K562 (cell line): ENCODE measurements around the gene CCDC85C. TPM values are rescaled to one million over a fixed set of nuclear protein-coding genes. Genes with fewer than 3 reads are reported as not detected.

Source experiments
- ESRRB ChIP-seq: fragments of 250-450 bp; sonication (Bioruptor Pico); IDR thresholded peaks from 2 replicates; pipeline ENCODE4 v1.5.0; 2020; ENCODE audit warnings: mild to moderate bottlenecking, moderate library complexity, borderline replicate concordance
- ETV5 ChIP-seq: sonication (generic); formaldehyde crosslinking; IDR thresholded peaks from 2 replicates; pipeline ENCODE4 v1.4.0; 2020; ENCODE audit warnings: low read depth, mild to moderate bottlenecking, missing genetic modification reagents
- HNRNPLL ChIP-seq: fragments of 200-400 bp; formaldehyde crosslinking; IDR thresholded peaks from 2 replicates; pipeline ENCODE4 v1.6.1; 2017; ENCODE audit warnings: low read length, low read depth, mild to moderate bottlenecking; ENCODE audit not compliant: poor library complexity, severe bottlenecking
- KDM5B ChIP-seq: fragments of 200-600 bp; sonication (generic); IDR thresholded peaks from 2 replicates; pipeline ENCODE4 v1.6.1; 2012; ENCODE audit warnings: low read depth, mild to moderate bottlenecking, moderate library complexity, low read length, control low read depth, inconsistent platforms; ENCODE audit not compliant: insufficient replicate concordance
- MCM5 ChIP-seq: fragments of 450-650 bp; IDR thresholded peaks from 2 replicates; pipeline ENCODE4 v1.6.1; 2016; ENCODE audit warnings: low read depth
- MXI1 ChIP-seq: IDR thresholded peaks from 2 replicates; pipeline ENCODE4 v1.6.1; 2011; ENCODE audit warnings: low read depth, mild to moderate bottlenecking, improper control_type of control experiment, low read length
- PTBP1 ChIP-seq: fragments of 200-400 bp; formaldehyde crosslinking; IDR thresholded peaks from 2 replicates; pipeline ENCODE4 v1.6.1; 2017; ENCODE audit warnings: low read depth, low read length
- SIN3B ChIP-seq: fragments of 450-650 bp; IDR thresholded peaks from 2 replicates; pipeline ENCODE4 v1.6.1; 2017; ENCODE audit warnings: low read depth, mild to moderate bottlenecking, moderate library complexity
- polyA plus RNA-seq, 8 experiments: library from polyadenylated mRNA; depleted of rRNA in 4 of 8; stranded (reverse) in 5 of 8; unstranded in 3 of 8; fragments of >200 nt; fragmentation: Nextera tagmentation in 2 of 8; fragmentation: Illumina TruSeq in 1 of 8; extraction: Ambion mirVana in 2 of 8; extraction: Trizol in 1 of 8; gene quantifications; 2 replicates each; pipeline versions ENCODE4 v1.2.1 to v1.2.3, GENCODE V29; 2011 to 2014; ENCODE audit warnings: inconsistent platforms in 1 of 8, missing spikeins in 1 of 8
- total RNA-seq, 7 experiments: library from RNA; depleted of rRNA in 6 of 7; stranded (reverse); fragments of >200 nt in 6 of 7; fragmentation: Illumina TruSeq in 2 of 7; extraction: Trizol in 2 of 7; gene quantifications; 2 replicates each; pipeline versions ENCODE4 v1.2.1 to v1.2.3, GENCODE V29; 2011 to 2021; ENCODE audit warnings: low replicate concordance in 1 of 7
- TF ChIP-seq, protein P1 (sequence below), 2 experiments: IDR thresholded peaks; 2 replicates each; pipeline ENCODE4 v1.6.1; 2011; ENCODE audit warnings: borderline replicate concordance in 1 of 2, control low read depth in 1 of 2, low read depth in 1 of 2, low read length in 1 of 2, mild to moderate bottlenecking in 1 of 2, mixed read lengths in 1 of 2, moderate library complexity in 1 of 2; ENCODE audit not compliant: insufficient read depth in 1 of 2, insufficient read length in 1 of 2, poor library complexity in 1 of 2, severe bottlenecking in 1 of 2; ENCODE audit errors: extremely low read depth in 1 of 2

Gene CCDC85C
- total and polyA plus RNA-seq, 9 of the 15 experiments (the other 6 are each of a cell fraction or from before 2014, with no cell fraction given): 0.18 to 22.0 (median 6.3) TPM

DNA sequence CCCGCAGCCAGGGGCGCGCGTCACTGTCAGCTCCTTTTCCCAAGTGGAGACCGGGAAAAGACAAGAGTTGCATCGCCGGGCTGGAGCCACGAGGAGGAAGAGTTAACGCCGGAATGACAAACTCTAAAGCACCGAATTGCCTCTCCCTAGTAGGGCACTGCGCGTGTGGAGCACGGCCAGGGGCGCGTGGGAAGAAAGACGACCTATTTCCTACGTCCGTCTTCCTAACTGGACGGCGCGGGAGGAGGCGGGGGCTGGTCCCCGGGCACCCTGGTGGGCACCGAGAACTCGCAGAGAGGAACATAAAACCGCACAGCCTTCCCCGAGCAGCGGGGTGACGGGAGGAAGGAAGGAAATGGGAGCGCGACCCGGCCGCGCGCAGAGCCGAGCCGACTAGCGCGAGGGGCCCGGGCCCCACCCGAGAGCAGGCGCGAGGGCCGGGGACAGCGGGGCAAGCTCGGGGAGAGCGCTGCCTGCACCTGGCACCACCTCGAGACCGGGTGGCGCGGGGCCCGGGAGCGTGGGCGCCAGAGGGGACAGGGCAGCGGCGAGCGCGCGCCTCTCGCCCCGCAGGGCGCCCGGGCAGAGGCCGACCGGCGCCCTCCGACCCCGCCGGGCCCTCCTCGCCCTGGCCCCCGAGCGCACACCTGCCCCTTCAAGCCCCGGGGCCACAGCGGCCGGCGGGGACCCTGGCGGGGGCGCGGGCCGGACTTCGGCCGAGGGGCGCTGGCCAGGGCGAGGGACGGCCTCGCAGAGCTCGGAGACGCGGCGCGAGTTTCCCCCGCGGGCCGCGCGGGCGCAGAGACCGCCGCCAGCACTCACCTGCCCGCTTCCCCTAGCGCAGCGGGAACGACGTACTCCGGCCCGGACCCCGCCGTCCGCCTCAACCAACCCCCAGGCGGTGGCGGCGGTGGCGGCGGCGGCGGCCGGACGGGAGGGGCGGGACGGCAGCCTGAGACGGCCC is 123.8 kb downstream of the CCDC85C start, which contains the start of gene SETD3 (continued):
- TF ChIP-seq ESRRB (CRISPR knock-in tag) (no peak), MXI1 (no peak), KDM5B (peak; percentile 38), MCM5 (no peak), HNRNPLL (peak; percentile 37), SIN3B (peak; percentile 5; the same call in 1 of the 2 replicates), ETV5 (CRISPR knock-in tag) (no peak), PTBP1 (no peak)
- TF ChIP-seq, protein P1, sequence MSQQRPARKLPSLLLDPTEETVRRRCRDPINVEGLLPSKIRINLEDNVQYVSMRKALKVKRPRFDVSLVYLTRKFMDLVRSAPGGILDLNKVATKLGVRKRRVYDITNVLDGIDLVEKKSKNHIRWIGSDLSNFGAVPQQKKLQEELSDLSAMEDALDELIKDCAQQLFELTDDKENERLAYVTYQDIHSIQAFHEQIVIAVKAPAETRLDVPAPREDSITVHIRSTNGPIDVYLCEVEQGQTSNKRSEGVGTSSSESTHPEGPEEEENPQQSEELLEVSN (IDR thresholded peaks at IDR 0.05; ENCODE audit: borderline replicate concordance in 1 of 2, extremely low read depth in 1 of 2, insufficient read depth in 1 of 2, insufficient read length in 1 of 2, low read depth in 1 of 2, low read length in 1 of 2, poor library complexity in 1 of 2, severe bottlenecking in 1 of 2): peak in 1 of 2 experiments; percentile 40
- TF ChIP-seq, all 486 proteins: peak for 17
